Uterus (tissue), 2 donors: ENCODE measurements around the gene ZDHHC3.

ENCODE experiments used
- POLR2A ChIP-seq, 2 donors: fragments of 450-650 bp; IDR thresholded peaks; one replicate each; pipeline ENCODE4 v1.6.1; 2016; ENCODE audit warnings: antibody characterized with exemption in 2 of 2, mild to moderate bottlenecking in 1 of 2, moderate library complexity in 1 of 2
- TF ChIP-seq, protein P1 (sequence below), 4 experiments: fragments of 200-600 bp in 2 of 4; fragments of 450-650 bp in 2 of 4; sonication (generic) in 2 of 4; IDR thresholded peaks; one replicate each; pipeline ENCODE4 v1.5.1; 2016 to 2019; ENCODE audit warnings: antibody characterized with exemption in 4 of 4, mild to moderate bottlenecking in 2 of 4, moderate library complexity in 1 of 4

DNA sequence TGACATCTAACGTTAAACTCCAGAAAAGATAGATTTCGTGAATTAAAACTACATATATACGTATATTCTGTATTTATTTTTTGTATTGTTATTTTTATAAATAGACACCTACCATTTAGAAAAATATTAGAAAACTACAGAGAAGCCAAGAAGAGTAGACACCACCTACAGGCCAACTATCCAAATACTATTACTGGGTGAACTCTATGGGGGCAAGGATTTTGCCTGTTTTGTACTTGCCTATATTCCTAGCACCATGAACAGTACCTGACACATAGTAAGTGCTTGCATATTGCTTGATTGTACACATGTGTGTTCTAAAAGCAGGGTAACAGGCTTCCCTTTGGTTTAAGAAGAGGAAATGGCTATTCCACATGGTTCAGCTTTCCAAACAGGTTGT is 25.8 kb upstream of the ZDHHC3 start:
- TF ChIP-seq, protein P1, sequence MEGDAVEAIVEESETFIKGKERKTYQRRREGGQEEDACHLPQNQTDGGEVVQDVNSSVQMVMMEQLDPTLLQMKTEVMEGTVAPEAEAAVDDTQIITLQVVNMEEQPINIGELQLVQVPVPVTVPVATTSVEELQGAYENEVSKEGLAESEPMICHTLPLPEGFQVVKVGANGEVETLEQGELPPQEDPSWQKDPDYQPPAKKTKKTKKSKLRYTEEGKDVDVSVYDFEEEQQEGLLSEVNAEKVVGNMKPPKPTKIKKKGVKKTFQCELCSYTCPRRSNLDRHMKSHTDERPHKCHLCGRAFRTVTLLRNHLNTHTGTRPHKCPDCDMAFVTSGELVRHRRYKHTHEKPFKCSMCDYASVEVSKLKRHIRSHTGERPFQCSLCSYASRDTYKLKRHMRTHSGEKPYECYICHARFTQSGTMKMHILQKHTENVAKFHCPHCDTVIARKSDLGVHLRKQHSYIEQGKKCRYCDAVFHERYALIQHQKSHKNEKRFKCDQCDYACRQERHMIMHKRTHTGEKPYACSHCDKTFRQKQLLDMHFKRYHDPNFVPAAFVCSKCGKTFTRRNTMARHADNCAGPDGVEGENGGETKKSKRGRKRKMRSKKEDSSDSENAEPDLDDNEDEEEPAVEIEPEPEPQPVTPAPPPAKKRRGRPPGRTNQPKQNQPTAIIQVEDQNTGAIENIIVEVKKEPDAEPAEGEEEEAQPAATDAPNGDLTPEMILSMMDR (IDR thresholded peaks at IDR 0.05), result no peak
- no peak for TF ChIP-seq POLR2A (IDR thresholded peaks at IDR 0.05)
